HepG2 (cell line): ENCODE measurements around the gene EEPD1. TPM values are rescaled to one million over a fixed set of nuclear protein-coding genes. Genes with fewer than 3 reads are reported as not detected.
A peak's percentile ranks its signal among the peaks of the same experiment; 100 is the strongest.

Source experiments
- AHDC1 ChIP-seq: sonication (generic); formaldehyde crosslinking; IDR thresholded peaks from 2 replicates; pipeline ENCODE4 v1.5.1; 2020; ENCODE audit warnings: mild to moderate bottlenecking, missing genetic modification reagents, borderline replicate concordance
- AKNA ChIP-seq: sonication (generic); formaldehyde crosslinking; IDR thresholded peaks from 2 replicates; pipeline ENCODE4 v1.4.0; 2020; ENCODE audit warnings: missing genetic modification reagents, borderline replicate concordance
- KAT2B ChIP-seq: fragments of 150-350 bp; IDR thresholded peaks from 2 replicates; pipeline ENCODE4 v1.6.1; 2014; ENCODE audit warnings: low read depth, low read length, borderline replicate concordance
- SRSF4 ChIP-seq: fragments of 200-400 bp; formaldehyde crosslinking; IDR thresholded peaks from one replicate; pipeline ENCODE4 v1.6.1; 2018; ENCODE audit warnings: mild to moderate bottlenecking, low read depth, low read length, moderate library complexity; ENCODE audit not compliant: poor library complexity, severe bottlenecking
- XRCC5 ChIP-seq: fragments of 200-400 bp; formaldehyde crosslinking; optimal IDR thresholded peaks from 2 replicates; pipeline ENCODE3; 2017; ENCODE audit warnings: mild to moderate bottlenecking, low read length
- YEATS4 ChIP-seq: sonication (generic); formaldehyde crosslinking; IDR thresholded peaks from 2 replicates; pipeline ENCODE4 v1.4.0; 2020; ENCODE audit warnings: missing genetic modification reagents, borderline replicate concordance
- ZBTB14 ChIP-seq: sonication (generic); formaldehyde crosslinking; IDR thresholded peaks from 2 replicates; pipeline ENCODE4 v1.4.0; 2020; ENCODE audit warnings: missing genetic modification reagents
- ZBTB26 ChIP-seq: IDR thresholded peaks from 2 replicates; pipeline ENCODE4 v1.6.1; 2016; ENCODE audit warnings: missing compliant biosample characterization, missing genetic modification reagents, borderline replicate concordance
- ZBTB3 ChIP-seq: sonication (generic); formaldehyde crosslinking; IDR thresholded peaks from 2 replicates; pipeline ENCODE4 v1.4.0; 2020; ENCODE audit warnings: low read depth, mild to moderate bottlenecking, moderate library complexity, missing genetic modification reagents, borderline replicate concordance
- ZNF263 ChIP-seq: sonication (generic); formaldehyde crosslinking; IDR thresholded peaks from 2 replicates; pipeline ENCODE4 v1.4.0; 2020; ENCODE audit warnings: missing genetic modification reagents
- ZNF292 ChIP-seq: sonication (generic); formaldehyde crosslinking; IDR thresholded peaks from 2 replicates; pipeline ENCODE4 v1.8.1; 2022; ENCODE audit warnings: mild to moderate bottlenecking, low read depth, missing genetic modification reagents, borderline replicate concordance
- polyA plus RNA-seq, 8 experiments: library from polyadenylated mRNA; depleted of rRNA in 3 of 8; stranded (reverse) in 7 of 8; unstranded in 1 of 8; fragments of >200 nt; fragmentation: Illumina TruSeq in 4 of 8; extraction: Trizol in 4 of 8; gene quantifications; 2 replicates each; pipeline versions ENCODE4 v1.2.1 to v1.2.3, GENCODE V29; 2011 to 2016; ENCODE audit warnings: low read depth in 4 of 8, missing spikeins in 1 of 8, mixed read lengths in 1 of 8; ENCODE audit not compliant: insufficient read depth in 1 of 8
- total RNA-seq, 5 experiments: library from RNA; depleted of rRNA; stranded (reverse); fragments of >200 nt; fragmentation: Illumina TruSeq; extraction: Trizol; gene quantifications; 2 replicates each; pipeline ENCODE4 v1.2.3, GENCODE V29; 2016; ENCODE audit warnings: low read depth in 1 of 5

The EEPD1 gene
- total and polyA plus RNA-seq, 2 of the 13 experiments (the other 11 are each of a cell fraction or from before 2014, with no cell fraction given), result 10.1 to 16.4 TPM

GRCh38 chr7:36151921-36152755 is 916 bp upstream of the EEPD1 start (continued):
- TF ChIP-seq ZBTB14 (CRISPR knock-in tag) (no peak), ZNF292 (CRISPR knock-in tag) (0 out of 2 replicates have a peak, but pooled peaks have one; percentile 39), ZNF263 (CRISPR knock-in tag) (peak; percentile 60), KAT2B (no peak), XRCC5 (no peak), ZBTB3 (CRISPR knock-in tag) (no peak), ZBTB26 (CRISPR knock-in tag) (no peak), AHDC1 (CRISPR knock-in tag) (peak; percentile 38; the same call in 1 of the 2 replicates), SRSF4 (no peak), AKNA (CRISPR knock-in tag) (0 out of 2 replicates have a peak, but pooled peaks have one; percentile 20), YEATS4 (CRISPR knock-in tag) (peak; percentile 27; the same call in 1 of the 2 replicates)
